Omental fat pad (tissue), 4 donors: ENCODE results near the gene ZNF180. TPM values are rescaled to one million over a fixed set of nuclear protein-coding genes. Genes with fewer than 3 reads are reported as not detected.

Experiments used
- ATAC-seq: fragments of 150-250 bp; one replicate; pipeline ENCODE4 v1.9.1; 2016; ENCODE audit warnings: mild to moderate bottlenecking, moderate library complexity; ENCODE audit not compliant: low FRiP score
- DNase-seq: peaks from one replicate; pipeline ENCODE4 v3.0.0-alpha.2; 2019; ENCODE audit warnings: low spot score
- CTCF ChIP-seq, 3 donors: fragments of 450-650 bp; IDR thresholded peaks; one replicate each; pipeline ENCODE4 v1.5.1; 2016 to 2017; ENCODE audit warnings: antibody characterized with exemption in 3 of 3, mild to moderate bottlenecking in 3 of 3, moderate library complexity in 2 of 3
- total RNA-seq, 4 donors: library from RNA; depleted of rRNA; stranded (reverse); fragments of >200 nt; gene quantifications; one replicate each; pipeline ENCODE4 v1.1.0, GENCODE V29; 2016

Gene ZNF180
- total RNA-seq, 4 donors from 2014 or later, result 4.8 to 14.5 (median 7.3) TPM

- ATAC-seq (no peak), DNase-seq (no peak)
- no peak for TF ChIP-seq CTCF (IDR thresholded peaks at IDR 0.05)
Measured at GRCh38 chr19:44451687-44452086, 48.6 kb downstream of the ZNF180 start.

- peak; percentile 55 for DNase-seq
- ATAC-seq, result peak; percentile 83
- no peak for TF ChIP-seq CTCF (IDR thresholded peaks at IDR 0.05)
Measured at GRCh38 chr19:44447916-44448674, 52.2 kb downstream of the ZNF180 start, which contains the start of gene ZNF229. Gene ZNF229 (minus strand): TSS chr19:44448472. CDS start chr19:44442847, 5,625 bp downstream.

GRCh38 chr19:44438441-44438840, 61.9 kb downstream of the ZNF180 start:
- ATAC-seq, result no peak

GRCh38 chr19:44435441-44435840, 64.9 kb downstream of the ZNF180 start:
- DNase-seq (no peak), ATAC-seq (no peak)
- TF ChIP-seq CTCF (IDR thresholded peaks at IDR 0.05), result no peak

More at GRCh38 chr19:44438441-44438840, 61.9 kb downstream of the ZNF180 start:
- DNase-seq, result no peak
- TF ChIP-seq CTCF (IDR thresholded peaks at IDR 0.05), result no peak

GRCh38 chr19:44430956-44431355, 69.4 kb downstream of the ZNF180 start:
- no peak for TF ChIP-seq CTCF (IDR thresholded peaks at IDR 0.05)
- no peak for DNase-seq
- ATAC-seq, result no peak

Other genes starting within 250 kb of the ZNF180 start
- 1 to 10 TPM in 1 of 4 donors, under 1 TPM in 3; 0.19 to 1.1 (median 0.35) TPM for gene ZNF233, start 240.6 kb downstream of the ZNF180 start, total RNA-seq
- 1 to 10 TPM; 3.0 to 8.7 (median 4.3) TPM for gene ZNF235, start 195.5 kb downstream of the ZNF180 start, total RNA-seq
- 1 to 10 TPM; 2.0 to 6.0 (median 3.4) TPM for gene ZNF112, start 143.8 kb downstream of the ZNF180 start, total RNA-seq
- gene ZNF285, start 98.9 kb downstream of the ZNF180 start, total RNA-seq, result 1 to 10 TPM; 1.1 to 6.5 (median 2.5) TPM
- gene ZNF229, start 52.0 kb downstream of the ZNF180 start, total RNA-seq, result 1 to 10 TPM; 2.2 to 6.3 (median 4.8) TPM
- gene CEACAM20, start 29.2 kb upstream of the ZNF180 start, total RNA-seq, result not detected
- gene IGSF23, start 113.0 kb upstream of the ZNF180 start, total RNA-seq, result not detected
- gene PVR, start 143.4 kb upstream of the ZNF180 start, total RNA-seq, result 10 to 100 TPM; 17.0 to 93.9 (median 28.6) TPM
- 1 to 10 TPM; 2.1 to 6.8 (median 3.8) TPM for gene CEACAM19, start 171.0 kb upstream of the ZNF180 start, total RNA-seq
- not detected for gene CEACAM16, start 198.6 kb upstream of the ZNF180 start, total RNA-seq
- 100 to 1,000 TPM in 1 of 4 donors, 10 to 100 TPM in 3; 12.2 to 113 (median 46.2) TPM for gene BCL3, start 248.2 kb upstream of the ZNF180 start, total RNA-seq